Upper lobe of left lung (tissue), 6 donors: ENCODE measurements around the gene GFOD1. TPM values are rescaled to one million over a fixed set of nuclear protein-coding genes. Genes with fewer than 3 reads are reported as not detected.

ENCODE experiments used
- ATAC-seq, 2 donors: fragments of 200-7000 bp; cut with Tn5 transposase; one replicate each; pipeline ENCODE4 v1.9.1; 2022; ENCODE audit warnings: mild to moderate bottlenecking in 2 of 2, moderate library complexity in 2 of 2; ENCODE audit not compliant: low FRiP score in 2 of 2
- DNase-seq, 2 donors: peaks; one replicate each; pipeline ENCODE4 v3.0.0-alpha.2; 2019 to 2020
- H3K27ac ChIP-seq, 4 donors: fragments of 200-600 bp; sonication (generic); one replicate each; pipeline ENCODE4 v1.5.1; 2016 to 2019
- H3K27me3 ChIP-seq, 4 donors: fragments of 200-600 bp; sonication (generic); one replicate each; pipeline ENCODE4 v1.5.1; 2017 to 2019
- H3K36me3 ChIP-seq, 4 donors: fragments of 200-600 bp; sonication (generic); one replicate each; pipeline ENCODE4 v1.5.1; 2016 to 2019
- H3K4me1 ChIP-seq, 4 donors: fragments of 200-600 bp; sonication (generic); one replicate each; pipeline ENCODE4 v1.5.1; 2018 to 2019
- H3K4me3 ChIP-seq, 4 donors: fragments of 200-600 bp; sonication (generic); one replicate each; pipeline ENCODE4 v1.5.1; 2017 to 2019; ENCODE audit warnings: mild to moderate bottlenecking in 2 of 4, moderate library complexity in 1 of 4
- H3K9me3 ChIP-seq, 4 donors: fragments of 200-600 bp; sonication (generic); one replicate each; pipeline ENCODE4 v1.5.1; 2018 to 2019
- CTCF ChIP-seq, 6 experiments: fragments of 450-650 bp in 4 of 6; fragments of 200-600 bp in 2 of 6; sonication (generic) in 2 of 6; IDR thresholded peaks; one replicate each; pipeline ENCODE4 v1.5.1; 2016 to 2019; ENCODE audit warnings: antibody characterized with exemption in 6 of 6
- EP300 ChIP-seq, 4 donors: sonication (generic); formaldehyde crosslinking; IDR thresholded peaks; one replicate each; pipeline ENCODE4 v1.5.1; 2017; ENCODE audit warnings: antibody characterized with exemption in 4 of 4, control low read depth in 2 of 4
- POLR2A ChIP-seq, 4 donors: fragments of 450-650 bp; IDR thresholded peaks; one replicate each; pipeline ENCODE4 v1.5.1; 2016 to 2017; ENCODE audit warnings: antibody characterized with exemption in 4 of 4, mild to moderate bottlenecking in 2 of 4
- POLR2AphosphoS5 ChIP-seq, 2 donors: sonication (generic); formaldehyde crosslinking; IDR thresholded peaks; one replicate each; pipeline ENCODE4 v1.5.1; 2017; ENCODE audit warnings: antibody characterized with exemption in 2 of 2
- WGBS, 2 donors: methylation state at CpG; one replicate each; pipeline ENCODE4 v1.1.5; 2017 to 2018; 5-methylcytosine and 5-hydroxymethylcytosine counted together
- total RNA-seq, 6 donors: library from RNA; depleted of rRNA in 4 of 6; stranded (reverse); fragments of >200 nt in 4 of 6; gene quantifications; one replicate each; pipeline versions ENCODE4 v1.1.0 to v1.2.1, GENCODE V29; 2016 to 2021
- donor health status: DM: no; HTN: no; CAD: no; lungs with moderate emphysema.
- donor health status: DM: no; HTN: yes; CAD: no; lungs with severe emphysema.

Gene GFOD1
- total RNA-seq, 6 donors from 2014 or later, result 22.8 to 37.7 (median 25.8) TPM

- no peak for TF ChIP-seq EP300 (IDR thresholded peaks at IDR 0.05)
- no peak for TF ChIP-seq POLR2AphosphoS5 (IDR thresholded peaks at IDR 0.05)
- TF ChIP-seq POLR2A (IDR thresholded peaks at IDR 0.05), result no peak
- no peak for TF ChIP-seq CTCF (IDR thresholded peaks at IDR 0.05)
- WGBS, 2 donors, result 66 to 79% methylated on average over 5 of the region's 5 CpGs
- no peak overlapping the region for H3K27ac ChIP-seq
- peaks cover 0 to 14% (median 4%) of the 10 kb centered on the region in 4 donors for H3K36me3 ChIP-seq
- no peak for DNase-seq
- H3K4me3 ChIP-seq, result no peak overlapping the region
- no peak for ATAC-seq
- H3K4me1 ChIP-seq, result peaks cover 12 to 23% (median 17%) of the 10 kb centered on the region in 4 donors
- no peaks in the 10 kb centered on the region for H3K9me3 ChIP-seq
- H3K27me3 ChIP-seq, result no peaks in the 10 kb centered on the region
Observed at GRCh38 chr6:13478525-13478966, 8.9 kb downstream of the GFOD1 start.

GRCh38 chr6:13474787-13475186 lies 12.6 kb downstream of the GFOD1 start:
- 75 to 79% methylated on average over 3 of the region's 3 CpGs for WGBS, 2 donors
- Histone ChIP-seq H3K9me3 (no peaks in the 10 kb centered on the region), H3K36me3 (peaks cover 0 to 10% (median 4%) of the 10 kb centered on the region in 4 donors), H3K4me1 (peaks cover 3 to 16% (median 8%) of the 10 kb centered on the region in 4 donors), H3K4me3 (no peak overlapping the region), H3K27me3 (no peaks in the 10 kb centered on the region), H3K27ac (no peak overlapping the region)
- no peak for ATAC-seq
- no peak for DNase-seq
- TF ChIP-seq POLR2A (IDR thresholded peaks at IDR 0.05), result no peak
- no peak for TF ChIP-seq EP300 (IDR thresholded peaks at IDR 0.05)
- no peak for TF ChIP-seq CTCF (IDR thresholded peaks at IDR 0.05)
- no peak for TF ChIP-seq POLR2AphosphoS5 (IDR thresholded peaks at IDR 0.05)

- TF ChIP-seq POLR2A (IDR thresholded peaks at IDR 0.05) (no peak), CTCF (IDR thresholded peaks at IDR 0.05) (no peak), POLR2AphosphoS5 (IDR thresholded peaks at IDR 0.05) (no peak), EP300 (IDR thresholded peaks at IDR 0.05) (no peak)
- Histone ChIP-seq H3K4me1 (peaks cover 0 to 15% (median 8%) of the 10 kb centered on the region in 4 donors), H3K27me3 (no peaks in the 10 kb centered on the region), H3K27ac (no peak overlapping the region), H3K9me3 (no peaks in the 10 kb centered on the region), H3K4me3 (no peak overlapping the region), H3K36me3 (peaks cover 0 to 8% (median 3%) of the 10 kb centered on the region in 4 donors)
- 93 to 96% methylated on average over 3 of the region's 3 CpGs for WGBS, 2 donors
- ATAC-seq, result no peak
- no peak for DNase-seq
Observed at GRCh38 chr6:13474360-13474759, 13.0 kb downstream of the GFOD1 start.

- H3K4me3 ChIP-seq, result no peak overlapping the region
- no peak overlapping the region for H3K27ac ChIP-seq
- ATAC-seq (no peak), DNase-seq (no peak)
- 60 to 64% methylated on average over 8 of the region's 8 CpGs for WGBS, 2 donors
- peaks cover 0 to 7% (median 3%) of the 10 kb centered on the region in 4 donors for H3K36me3 ChIP-seq
- H3K9me3 ChIP-seq, result no peaks in the 10 kb centered on the region
- H3K4me1 ChIP-seq, result peaks cover 0 to 11% (median 8%) of the 10 kb centered on the region in 4 donors
- no peak for TF ChIP-seq EP300 (IDR thresholded peaks at IDR 0.05)
- no peak for TF ChIP-seq CTCF (IDR thresholded peaks at IDR 0.05)
- TF ChIP-seq POLR2AphosphoS5 (IDR thresholded peaks at IDR 0.05), result no peak
- no peak for TF ChIP-seq POLR2A (IDR thresholded peaks at IDR 0.05)
- H3K27me3 ChIP-seq, result no peaks in the 10 kb centered on the region
Observed at GRCh38 chr6:13473768-13474165, 13.6 kb downstream of the GFOD1 start.
